Osteoblast (primary cell): ENCODE results near the gene EIF4G3. TPM values are rescaled to one million over a fixed set of nuclear protein-coding genes. Genes with fewer than 3 reads are reported as not detected.

ENCODE experiments used
- DNase-seq: peaks from one replicate; pipeline ENCODE4 v3.0.0; 2011; ENCODE audit warnings: low spot score, mixed read lengths; ENCODE audit not compliant: insufficient read length; ENCODE audit errors: missing footprints
- H2AFZ ChIP-seq: 2 replicates; pipeline ENCODE4 v1.6.0; 2011; ENCODE audit warnings: mild to moderate bottlenecking, low read length
- H3K27ac ChIP-seq: 2 replicates; pipeline ENCODE4 v1.5.1; 2011; ENCODE audit warnings: mild to moderate bottlenecking, low read depth, low read length, moderate library complexity
- H3K27me3 ChIP-seq: 2 replicates; pipeline ENCODE4 v1.6.0; 2012; ENCODE audit warnings: mild to moderate bottlenecking, control low read depth, inconsistent platforms, low read length, moderate library complexity; ENCODE audit not compliant: insufficient read depth
- H3K36me3 ChIP-seq: 2 replicates; pipeline ENCODE4 v1.5.1; 2011; ENCODE audit warnings: mild to moderate bottlenecking, low read length, control low read depth, moderate library complexity; ENCODE audit not compliant: insufficient read depth
- H3K4me1 ChIP-seq: 2 replicates; pipeline ENCODE4 v1.5.1; 2011; ENCODE audit warnings: mild to moderate bottlenecking, low read length, control low read depth, moderate library complexity; ENCODE audit not compliant: insufficient read depth
- H3K4me2 ChIP-seq: 2 replicates; pipeline ENCODE4 v1.6.0; 2011; ENCODE audit warnings: mild to moderate bottlenecking, low read length; ENCODE audit not compliant: insufficient read depth
- H3K4me3 ChIP-seq: fragments of 200-600 bp; sonication (generic); 3 replicates; pipeline ENCODE4 v1.5.1; 2012; ENCODE audit warnings: mild to moderate bottlenecking, low read length, inconsistent platforms; ENCODE audit not compliant: insufficient read depth
- H3K79me2 ChIP-seq: 2 replicates; pipeline ENCODE4 v1.6.0; 2012; ENCODE audit warnings: mild to moderate bottlenecking, low read length, control low read depth, inconsistent platforms; ENCODE audit not compliant: insufficient read depth
- H3K9me3 ChIP-seq: 2 replicates; pipeline ENCODE4 v1.5.1; 2011; ENCODE audit warnings: low read depth, low read length, control low read depth
- H4K20me1 ChIP-seq: 2 replicates; pipeline ENCODE4 v1.6.0; 2012; ENCODE audit warnings: mild to moderate bottlenecking, low read length, control low read depth; ENCODE audit not compliant: insufficient read depth
- CTCF ChIP-seq: IDR thresholded peaks from 2 replicates; pipeline ENCODE4 v1.5.1; 2011; ENCODE audit warnings: mild to moderate bottlenecking, low read depth, low read length, moderate library complexity; ENCODE audit errors: extremely low read depth
- total RNA-seq: library from RNA; depleted of rRNA; stranded (reverse); fragments of >200 nt; gene quantifications from 2 replicates; pipeline ENCODE4 v1.2.3, GENCODE V29; 2012

The EIF4G3 gene
- total RNA-seq, 1 donor, result 55.0 TPM

GRCh38 chr1:21099869-21100131 lies 76.9 kb downstream of the EIF4G3 start:
- peaks cover 4% of the 10 kb centered on the region for H3K36me3 ChIP-seq
- no peaks in the 10 kb centered on the region for H3K9me3 ChIP-seq
- TF ChIP-seq CTCF, result no peak
- H2AFZ ChIP-seq, result no peak overlapping the region
- no peaks in the 10 kb centered on the region for H3K4me1 ChIP-seq
- H3K27me3 ChIP-seq, result no peaks in the 10 kb centered on the region
- H3K4me2 ChIP-seq, result no peak overlapping the region
- H4K20me1 ChIP-seq, result peaks cover 7% of the 10 kb centered on the region
- no peak for DNase-seq
- no peak overlapping the region for H3K4me3 ChIP-seq
- peaks cover 67% of the 10 kb centered on the region for H3K79me2 ChIP-seq
- no peak overlapping the region for H3K27ac ChIP-seq

- H3K9me3 ChIP-seq, result no peaks in the 10 kb centered on the region
- H3K4me2 ChIP-seq, result no peak overlapping the region
- H3K36me3 ChIP-seq, result peaks cover 4% of the 10 kb centered on the region
- peaks cover 64% of the 10 kb centered on the region for H3K79me2 ChIP-seq
- H2AFZ ChIP-seq, result no peak overlapping the region
- DNase-seq, result no peak
- no peaks in the 10 kb centered on the region for H3K27me3 ChIP-seq
- H3K4me3 ChIP-seq, result no peak overlapping the region
- no peak for TF ChIP-seq CTCF
- no peaks in the 10 kb centered on the region for H3K4me1 ChIP-seq
- H4K20me1 ChIP-seq, result peaks cover 7% of the 10 kb centered on the region
- H3K27ac ChIP-seq, result no peak overlapping the region
Measured at GRCh38 chr1:21099034-21099868, 77.4 kb downstream of the EIF4G3 start.

DNA sequence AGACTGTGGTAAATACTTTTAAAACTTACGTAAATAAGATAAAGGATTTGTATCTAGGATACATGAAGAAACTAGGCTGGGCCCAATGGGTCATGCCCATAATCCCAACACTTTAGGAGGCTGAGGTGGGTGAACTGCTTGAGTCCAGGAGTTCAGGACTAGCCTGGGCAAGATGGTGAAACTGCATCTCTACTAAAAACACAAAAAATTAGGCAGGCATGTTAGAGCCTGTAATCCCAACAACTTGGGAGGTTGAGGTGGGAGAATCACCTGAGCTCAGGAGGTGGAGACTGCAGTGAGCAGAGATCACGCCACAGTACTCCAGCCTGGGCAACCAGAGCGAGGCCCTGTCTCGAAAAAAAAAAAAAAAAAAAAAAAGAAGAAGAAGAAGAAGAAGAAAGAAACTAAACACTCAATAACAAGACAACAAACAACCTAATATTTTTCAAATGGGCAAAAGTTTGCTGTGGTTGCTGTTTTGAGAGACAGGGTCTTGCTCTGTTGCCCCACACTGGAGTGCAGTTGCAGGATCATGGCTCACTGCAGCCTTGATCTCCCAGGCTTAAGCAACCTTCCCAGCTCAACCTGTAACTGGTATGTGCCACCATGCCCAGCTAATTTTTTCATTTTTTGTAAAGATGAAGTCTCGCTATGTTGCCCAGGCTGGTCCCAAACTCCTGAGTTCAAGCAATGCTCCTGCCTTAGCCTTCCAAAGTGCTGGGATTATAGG lies 78.3 kb downstream of the EIF4G3 start:
- DNase-seq, result no peak
- no peak overlapping the region for H3K4me3 ChIP-seq
- H3K4me2 ChIP-seq, result no peak overlapping the region
- H3K9me3 ChIP-seq, result no peaks in the 10 kb centered on the region
- TF ChIP-seq CTCF, result no peak
- no peaks in the 10 kb centered on the region for H3K27me3 ChIP-seq
- H4K20me1 ChIP-seq, result peaks cover 7% of the 10 kb centered on the region
- H3K4me1 ChIP-seq, result no peaks in the 10 kb centered on the region
- peaks cover 4% of the 10 kb centered on the region for H3K36me3 ChIP-seq
- H3K79me2 ChIP-seq, result peaks cover 63% of the 10 kb centered on the region
- H3K27ac ChIP-seq, result no peak overlapping the region
- no peak overlapping the region for H2AFZ ChIP-seq

GRCh38 chr1:21097729-21098128 lies 79.0 kb downstream of the EIF4G3 start:
- Histone ChIP-seq H3K4me3 (no peak overlapping the region), H2AFZ (no peak overlapping the region), H3K4me1 (no peaks in the 10 kb centered on the region), H3K27me3 (no peaks in the 10 kb centered on the region), H3K4me2 (no peak overlapping the region), H3K27ac (no peak overlapping the region), H3K79me2 (peaks cover 61% of the 10 kb centered on the region), H3K36me3 (peaks cover 4% of the 10 kb centered on the region), H3K9me3 (no peaks in the 10 kb centered on the region), H4K20me1 (peaks cover 7% of the 10 kb centered on the region)
- TF ChIP-seq CTCF, result no peak
- DNase-seq, result no peak
